RWPE1 (cell line): ENCODE measurements around the gene CCDC7.

Experiments
- CTCF ChIA-PET: fragments of 350-600 bp; sonication (Branson Sonifier 250); formaldehyde crosslinking; extraction: SDS; loops from one replicate; lab custom pipeline; 2021; lab: Yijun Ruan, JAX
- POLR2A ChIA-PET: fragments of 400-600 bp; formaldehyde crosslinking; extraction: SDS; loops from one replicate; lab custom pipeline; 2020; ENCODE audit warnings: antibody characterized with exemption; ENCODE audit not compliant: low non-redundant PET; lab: Yijun Ruan, JAX
- DNase-seq: peaks from one replicate; pipeline ENCODE4 v3.0.0; 2012; ENCODE audit warnings: low spot score
- H3K27ac ChIP-seq: fragments of 450-650 bp; 2 replicates; pipeline ENCODE4 v1.5.1; 2017
- CTCF ChIP-seq: fragments of 450-650 bp; conservative IDR thresholded peaks from 2 replicates; pipeline ENCODE4 v1.5.1; 2017; ENCODE audit warnings: low read depth, mild to moderate bottlenecking

Gene CCDC7

DNA sequence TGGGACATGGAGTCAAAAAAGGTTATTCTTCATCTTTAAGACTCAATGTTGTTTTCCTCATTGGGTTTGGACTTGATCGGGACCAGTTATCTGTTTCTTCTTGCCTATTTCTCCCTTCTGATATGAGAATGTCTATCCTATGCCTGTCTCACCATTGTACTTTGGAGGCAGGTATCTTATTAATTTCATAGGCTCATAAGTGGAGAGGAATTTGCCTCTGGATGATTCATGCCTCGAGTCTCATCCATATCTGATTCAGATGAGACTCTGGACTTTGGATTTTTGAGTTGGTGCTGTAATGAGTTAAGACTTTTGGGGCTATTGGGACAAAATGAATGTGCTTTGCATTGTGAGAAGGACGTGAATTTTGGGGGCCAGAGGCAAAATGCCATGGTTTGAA lies 36.2 kb upstream of the CCDC7 start:
- ChIA-PET POLR2A (no interaction called here), CTCF (no interaction called here)
- no peak for TF ChIP-seq CTCF
- no peak for DNase-seq
- no peak overlapping the region for H3K27ac ChIP-seq

- TF ChIP-seq CTCF = no peak
- no peak overlapping the region for H3K27ac ChIP-seq
- POLR2A ChIA-PET = no interaction called here
- DNase-seq = no peak
- CTCF ChIA-PET = no interaction called here
These were observed 35.4 kb upstream of the CCDC7 start for GRCh38 chr10:32410569-32410968.

DNA sequence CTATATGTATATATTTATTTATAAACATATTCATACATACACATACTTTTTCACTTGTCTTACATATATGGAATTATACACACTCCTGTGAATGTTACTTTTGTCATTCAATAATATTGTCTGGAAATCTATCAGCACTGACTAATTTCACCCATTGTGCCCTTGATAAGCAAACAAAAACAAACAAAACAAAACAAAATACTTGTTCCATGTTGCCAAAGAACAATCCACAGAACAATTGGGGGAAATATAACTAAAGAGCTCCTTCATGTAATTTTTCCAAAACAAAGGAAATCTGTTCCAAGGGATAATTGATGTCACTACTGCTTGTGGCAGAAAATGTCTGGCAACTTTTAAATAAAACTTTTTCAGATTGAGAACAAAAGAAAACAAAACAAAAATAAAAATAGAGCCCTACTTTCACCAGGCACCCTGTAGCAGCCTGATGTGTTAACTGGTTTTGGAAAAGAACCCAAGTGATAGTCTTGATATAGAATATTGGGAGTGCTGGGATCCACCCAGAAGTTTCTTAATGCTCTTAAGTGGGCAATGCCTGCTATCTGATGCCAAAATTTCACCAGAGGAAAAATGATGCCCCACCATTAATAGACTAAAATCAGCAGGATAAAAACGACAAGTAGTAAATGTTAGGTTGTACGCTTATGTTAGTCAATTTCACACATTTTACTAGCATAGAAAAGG lies 34.0 kb upstream of the CCDC7 start:
- CTCF ChIA-PET = interaction anchor here (0.7 kb wide), 2 partner anchors 796 to 1494 kb away, joined by 3 to 4 read pairs; no protein-coding TSS in a partner anchor
- DNase-seq = no peak
- no peak overlapping the region for H3K27ac ChIP-seq
- TF ChIP-seq CTCF = no peak
- POLR2A ChIA-PET = no interaction called here

DNA sequence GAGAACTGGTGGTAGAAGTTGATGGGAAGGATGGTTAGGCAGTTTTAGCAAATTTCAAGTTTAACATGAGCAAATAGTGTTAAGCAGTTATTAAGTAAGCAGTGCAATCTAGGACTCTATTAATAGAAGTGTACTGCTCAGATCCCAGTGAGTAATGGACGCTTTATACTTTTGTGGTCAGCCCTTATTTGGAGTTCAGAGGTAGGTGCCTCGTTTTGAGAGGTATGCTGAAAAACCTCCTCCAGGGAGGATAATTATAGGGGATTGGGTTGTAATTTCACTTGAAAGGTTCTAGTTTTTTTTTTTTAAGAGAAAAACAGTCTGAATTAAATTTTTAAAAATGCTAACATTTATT lies 33.5 kb upstream of the CCDC7 start:
- DNase-seq = peak; percentile 14
- POLR2A ChIA-PET = no interaction called here
- TF ChIP-seq CTCF = no peak
- CTCF ChIA-PET = no interaction called here
- no peak overlapping the region for H3K27ac ChIP-seq

DNA sequence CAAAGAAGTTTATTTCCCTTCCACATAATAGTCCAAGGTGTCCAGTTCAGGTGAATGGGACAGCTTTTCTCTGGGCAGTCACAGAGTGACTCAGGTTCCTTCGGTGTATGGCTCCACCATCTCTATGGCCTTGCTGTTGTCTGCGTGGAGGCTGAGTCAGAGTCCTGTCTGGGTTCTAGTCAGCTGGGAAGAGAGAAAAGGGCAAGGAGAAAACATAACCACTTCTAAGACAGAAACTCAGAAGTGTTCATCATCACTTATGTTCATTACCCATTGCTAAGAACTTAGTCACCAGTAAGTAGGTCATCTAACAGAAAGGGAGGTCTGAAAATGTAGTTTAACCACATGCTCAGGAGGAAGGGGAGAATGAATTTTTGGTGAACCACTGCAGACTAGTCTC lies 32.4 kb upstream of the CCDC7 start:
- POLR2A ChIA-PET = no interaction called here
- CTCF ChIA-PET = interaction anchor here (0.5 kb wide), 1 partner anchor 106 kb away, joined by 4 read pairs; no protein-coding TSS in a partner anchor
- peak; percentile 46 for DNase-seq
- TF ChIP-seq CTCF = no peak
- H3K27ac ChIP-seq = no peak overlapping the region

DNA sequence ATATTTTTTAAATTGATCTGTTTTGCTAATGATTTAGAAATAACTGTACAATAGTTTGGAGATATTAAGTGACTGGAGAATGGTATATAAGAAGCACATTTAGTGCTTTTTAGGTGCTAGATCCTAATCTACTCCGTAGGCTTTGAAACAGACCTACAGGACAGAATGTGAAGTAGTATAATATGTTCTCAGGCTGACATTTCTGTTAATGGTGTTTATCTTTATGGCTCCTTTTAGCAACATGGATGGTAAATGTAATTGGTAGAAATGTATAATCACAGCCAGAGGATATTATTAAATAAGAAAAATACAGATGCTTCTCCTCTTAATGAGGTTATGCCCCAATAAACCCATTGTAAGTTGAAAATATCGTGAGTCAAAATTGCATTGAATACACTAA lies 30.6 kb upstream of the CCDC7 start:
- CTCF ChIA-PET = interaction anchor here (0.6 kb wide), 1 partner anchor 21 kb away, joined by 3 read pairs; no protein-coding TSS in a partner anchor
- DNase-seq = no peak
- TF ChIP-seq CTCF = no peak
- POLR2A ChIA-PET = no interaction called here
- no peak overlapping the region for H3K27ac ChIP-seq
